Activated naive CD4-positive, alpha-beta T cell treated with anti-CD3 and anti-CD28 coated beads, Interleukin-2, amount 50 U/mL, for 24 hours (primary cell): ENCODE data around the gene HSPA1B.

Source experiments
- H3K27ac Mint-ChIP-seq: one replicate; pipeline ENCODE4 v1.8.0; 2021; ENCODE audit warnings: mild to moderate bottlenecking, mixed read lengths
- H3K27me3 Mint-ChIP-seq: one replicate; pipeline ENCODE4 v1.8.0; 2021; ENCODE audit warnings: mixed read lengths
- H3K36me3 Mint-ChIP-seq: one replicate; pipeline ENCODE4 v1.8.0; 2021; ENCODE audit warnings: mixed read lengths
- H3K4me1 Mint-ChIP-seq: one replicate; pipeline ENCODE4 v1.8.0; 2021; ENCODE audit warnings: mixed read lengths
- H3K4me3 Mint-ChIP-seq: one replicate; pipeline ENCODE4 v1.8.0; 2021; ENCODE audit warnings: mild to moderate bottlenecking, mixed read lengths
- H3K9me3 Mint-ChIP-seq: one replicate; pipeline ENCODE4 v1.8.0; 2021; ENCODE audit warnings: mixed read lengths

The HSPA1B gene

DNA sequence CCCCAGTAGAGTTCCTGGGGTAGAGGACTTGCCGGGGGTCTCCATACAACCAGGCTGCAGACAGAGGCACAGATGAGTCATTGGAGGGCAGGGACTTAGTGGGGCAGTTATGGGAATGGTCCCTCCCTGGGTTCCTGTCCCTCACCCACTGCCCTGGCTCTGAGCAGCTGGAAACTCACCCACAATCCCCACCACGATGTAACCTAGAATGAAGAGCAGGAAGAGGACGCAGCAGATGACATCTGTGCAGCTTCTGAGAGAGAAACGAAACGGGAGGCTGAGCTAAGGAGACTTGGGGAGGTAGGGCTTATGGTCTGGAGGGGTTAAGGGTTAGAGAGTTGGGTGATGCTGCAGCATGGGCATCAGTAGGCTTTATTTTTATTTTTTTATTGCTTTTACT lies 48.3 kb downstream of the HSPA1B start:
- Mint-ChIP-seq H3K27me3 (no peaks in the 10 kb centered on the region), H3K36me3 (peaks cover 4% of the 10 kb centered on the region)

GRCh38 chr6:31876357-31876756 lies 48.8 kb downstream of the HSPA1B start:
- Mint-ChIP-seq H3K9me3 (no peaks in the 10 kb centered on the region), H3K36me3 (peaks cover 9% of the 10 kb centered on the region), H3K4me3 (no peak overlapping the region), H3K4me1 (no peaks in the 10 kb centered on the region), H3K27me3 (no peaks in the 10 kb centered on the region), H3K27ac (no peak overlapping the region)

More for the DNA sequence above, 48.3 kb downstream of the HSPA1B start:
- Mint-ChIP-seq H3K4me3 (no peak overlapping the region), H3K9me3 (no peaks in the 10 kb centered on the region), H3K4me1 (no peaks in the 10 kb centered on the region), H3K27ac (no peak overlapping the region)

GRCh38 chr6:31877125-31877650 lies 49.6 kb downstream of the HSPA1B start:
- H3K4me3 Mint-ChIP-seq = no peak overlapping the region
- H3K4me1 Mint-ChIP-seq = no peaks in the 10 kb centered on the region
- no peaks in the 10 kb centered on the region for H3K9me3 Mint-ChIP-seq
- no peaks in the 10 kb centered on the region for H3K27me3 Mint-ChIP-seq
- peaks cover 13% of the 10 kb centered on the region for H3K36me3 Mint-ChIP-seq
- no peak overlapping the region for H3K27ac Mint-ChIP-seq

DNA sequence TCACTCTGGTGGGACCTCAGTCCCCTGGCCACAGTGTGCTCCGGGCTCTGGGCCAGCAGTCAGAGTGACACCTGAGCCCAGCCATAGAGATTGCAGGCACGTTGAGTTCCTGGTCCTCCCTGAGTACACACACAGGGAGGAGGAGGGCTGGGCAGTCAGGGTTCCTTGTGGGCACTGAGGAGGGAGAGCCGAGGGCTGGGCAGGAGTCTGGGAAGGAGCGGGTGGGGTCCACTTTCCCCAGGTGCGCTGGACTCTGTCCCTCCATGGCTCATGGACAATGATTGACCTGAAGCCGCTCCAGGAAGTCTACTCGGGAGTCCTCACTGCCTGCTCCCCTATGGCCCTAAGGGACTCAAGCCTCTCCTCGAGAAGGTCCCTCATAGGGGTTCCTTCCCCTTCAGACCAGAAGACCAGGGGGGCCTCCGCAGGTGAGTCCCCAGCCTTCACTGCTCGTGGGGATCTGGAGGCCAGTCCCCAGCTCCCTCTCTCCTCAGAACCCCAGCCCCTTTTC lies 50.2 kb downstream of the HSPA1B start:
- Mint-ChIP-seq H3K27me3 (no peaks in the 10 kb centered on the region), H3K27ac (no peak overlapping the region), H3K4me3 (no peak overlapping the region), H3K9me3 (no peaks in the 10 kb centered on the region), H3K36me3 (peaks cover 13% of the 10 kb centered on the region), H3K4me1 (no peaks in the 10 kb centered on the region)

DNA sequence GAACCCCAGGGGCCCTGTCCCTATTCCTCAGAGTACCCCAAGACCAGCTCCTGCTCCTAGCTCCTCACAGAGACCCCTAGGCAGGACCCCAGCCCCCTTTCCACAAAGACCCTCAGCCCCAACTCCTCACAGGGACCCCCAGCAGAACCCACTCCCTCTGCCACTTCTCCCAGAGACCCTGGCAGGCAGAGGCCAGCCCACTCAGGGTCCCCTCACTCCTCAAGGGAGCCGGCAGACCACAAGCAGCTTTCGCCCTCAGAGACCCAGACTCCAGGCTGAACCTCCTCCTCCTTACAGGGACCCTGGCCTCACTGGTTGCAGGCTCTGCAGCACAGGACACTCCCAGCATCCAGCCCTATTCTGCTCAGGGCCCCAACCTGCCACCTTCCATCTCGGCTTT lies 50.7 kb downstream of the HSPA1B start:
- H3K36me3 Mint-ChIP-seq = peaks cover 13% of the 10 kb centered on the region
- H3K4me3 Mint-ChIP-seq = no peak overlapping the region
- H3K27me3 Mint-ChIP-seq = no peaks in the 10 kb centered on the region
- H3K4me1 Mint-ChIP-seq = no peaks in the 10 kb centered on the region
- H3K27ac Mint-ChIP-seq = no peak overlapping the region
- no peaks in the 10 kb centered on the region for H3K9me3 Mint-ChIP-seq

DNA sequence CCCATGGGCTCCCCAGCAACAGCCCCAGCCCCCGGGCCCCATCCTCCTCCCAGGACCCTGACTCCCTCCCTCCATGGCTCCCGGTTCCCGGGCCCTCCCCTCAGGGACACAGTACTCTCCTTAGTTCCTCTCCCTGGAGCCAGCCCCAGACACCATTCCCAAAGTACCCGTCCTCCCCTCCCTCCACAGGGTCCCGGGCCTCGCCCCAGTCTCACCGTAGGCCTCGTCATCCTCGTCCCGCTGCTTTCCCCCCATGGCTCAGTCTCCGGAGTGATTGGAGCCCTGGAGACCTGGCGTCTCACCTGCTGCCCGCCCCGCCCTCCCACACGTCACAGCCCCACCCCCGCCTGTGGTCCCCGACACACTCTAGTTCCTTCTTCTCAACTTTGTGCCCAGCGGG lies 51.2 kb downstream of the HSPA1B start, which contains the start of gene SLC44A4:
Gene SLC44A4, minus strand, starts transcription at position 272 of the 400 bp plus-strand sequence. Its CDS starts 17 bp downstream, at position 255.
- Mint-ChIP-seq H3K36me3 (peaks cover 13% of the 10 kb centered on the region), H3K9me3 (no peaks in the 10 kb centered on the region), H3K4me3 (no peak within 1 kb of the TSS), H3K27me3 (no peaks in the 10 kb centered on the region), H3K27ac (no peak within 1 kb of the TSS), H3K4me1 (no peaks in the 10 kb centered on the region)

DNA sequence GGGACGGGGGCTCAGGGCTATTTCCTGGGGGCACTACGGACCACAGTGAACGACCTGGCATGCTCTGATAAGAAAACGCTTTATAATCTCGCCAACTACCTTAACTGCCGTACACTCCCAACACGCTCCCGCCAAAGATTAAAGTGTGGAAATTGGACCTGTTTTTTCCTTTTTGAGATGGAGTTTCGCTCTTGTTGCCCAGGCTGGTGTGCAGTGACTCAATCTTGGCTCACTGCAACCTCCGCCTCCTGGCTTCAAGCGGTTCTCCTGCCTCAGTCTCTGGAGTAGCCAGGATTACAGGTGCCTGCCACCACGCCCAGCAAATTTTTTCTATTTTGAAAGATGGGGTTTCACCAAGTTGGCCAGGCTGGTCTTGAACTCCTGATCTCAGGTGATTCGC lies 51.6 kb downstream of the HSPA1B start:
- H3K4me3 Mint-ChIP-seq = no peak overlapping the region
- H3K27me3 Mint-ChIP-seq = no peaks in the 10 kb centered on the region
- H3K36me3 Mint-ChIP-seq = peaks cover 13% of the 10 kb centered on the region
- H3K27ac Mint-ChIP-seq = no peak overlapping the region
- no peaks in the 10 kb centered on the region for H3K4me1 Mint-ChIP-seq
- no peaks in the 10 kb centered on the region for H3K9me3 Mint-ChIP-seq
